A549 (cell line): Measurements from ENCODE around the gene FIZ1. TPM values are rescaled to one million over a fixed set of nuclear protein-coding genes. Genes with fewer than 3 reads are reported as not detected.

Source experiments
- ATAC-seq, 2 experiments: fragments of 200-7000 bp in 1 of 2; fragments of >200 bp in 1 of 2; cut with Nextera tagmentation in 1 of 2; cut with Tn5 transposase in 1 of 2; 3 replicates each; pipeline versions ENCODE4 v1.8.0 to v1.9.1; 2018 to 2020; ENCODE audit warnings: mild to moderate bottlenecking in 1 of 2, moderate library complexity in 1 of 2
- CTCF ChIA-PET: fragments of 300-600 bp; sonication (Branson Sonifier 250); formaldehyde crosslinking; extraction: SDS; loops from one replicate; lab custom pipeline; 2021; ENCODE audit warnings: antibody characterized with exemption, inconsistent platforms; lab: Yijun Ruan, JAX
- POLR2A ChIA-PET: fragments of 350-600 bp; formaldehyde crosslinking; extraction: SDS; loops from one replicate; lab custom pipeline; 2021; ENCODE audit warnings: antibody characterized with exemption, inconsistent platforms; lab: Yijun Ruan, JAX
- DNase-seq, 2 experiments: peaks; one replicate each; pipeline versions ENCODE4 v3.0.0 to v3.0.0-alpha.2; 2011 to 2016; ENCODE audit warnings: low read depth in 1 of 2, low spot score in 1 of 2
- FAIRE-seq: peaks from 2 replicates; lab custom pipeline; 2011; peaks lifted over from hg19 to GRCh38; lab: Jason Lieb, UNC
- H3K27ac ChIP-seq, 2 experiments: fragments of >200 bp; sonication (Bioruptor Twin); formaldehyde crosslinking; 3 replicates each; pipeline ENCODE4 v1.5.1; 2016 to 2017
- H3K4me1 ChIP-seq: fragments of >200 bp; sonication (Bioruptor Twin); formaldehyde crosslinking; 3 replicates; pipeline ENCODE4 v1.6.1; 2016
- H3K4me2 ChIP-seq: fragments of >200 bp; sonication (Bioruptor Twin); formaldehyde crosslinking; 3 replicates; pipeline ENCODE4 v1.6.1; 2016
- H3K4me3 ChIP-seq: fragments of >200 bp; sonication (Bioruptor Twin); formaldehyde crosslinking; 3 replicates; pipeline ENCODE4 v1.5.1; 2016
- H3K9me3 ChIP-seq: fragments of >200 bp; sonication (Bioruptor Twin); formaldehyde crosslinking; 3 replicates; pipeline ENCODE4 v1.6.1; 2016
- BCL3 ChIP-seq: fragments of >200 bp; sonication (Bioruptor Twin); formaldehyde crosslinking; IDR thresholded peaks from 3 replicates; pipeline ENCODE4 v1.6.1; 2016
- BHLHE40 ChIP-seq: IDR thresholded peaks from 2 replicates; pipeline ENCODE4 v1.6.1; 2012; ENCODE audit warnings: low read depth, low read length, inconsistent platforms
- CHD4 ChIP-seq: fragments of 200-600 bp; sonication (generic); IDR thresholded peaks from 2 replicates; pipeline ENCODE4 v1.6.1; 2016; ENCODE audit warnings: antibody characterized with exemption, mild to moderate bottlenecking, borderline replicate concordance
- E2F6 ChIP-seq: IDR thresholded peaks from 2 replicates; pipeline ENCODE4 v1.6.1; 2012; ENCODE audit warnings: low read depth, borderline replicate concordance
- EHF ChIP-seq: fragments of 250-450 bp; sonication (Bioruptor Pico); IDR thresholded peaks from 2 replicates; pipeline ENCODE4 v1.5.0; 2020; ENCODE audit warnings: mild to moderate bottlenecking
- EHMT2 ChIP-seq: fragments of 200-600 bp; sonication (generic); IDR thresholded peaks from 2 replicates; pipeline ENCODE4 v1.6.1; 2016; ENCODE audit warnings: antibody characterized with exemption, low read depth, mild to moderate bottlenecking, moderate library complexity
- HEYL ChIP-seq: fragments of 250-450 bp; sonication (Bioruptor Pico); IDR thresholded peaks from 2 replicates; pipeline ENCODE4 v1.8.0; 2021; ENCODE audit warnings: mild to moderate bottlenecking, moderate library complexity
- HOXB5 ChIP-seq: fragments of 250-450 bp; sonication (Bioruptor Pico); IDR thresholded peaks from 2 replicates; pipeline ENCODE4 v1.5.0; 2020; ENCODE audit warnings: mild to moderate bottlenecking, moderate library complexity
- JUNB ChIP-seq: fragments of >200 bp; sonication (Bioruptor Twin); formaldehyde crosslinking; IDR thresholded peaks from 2 replicates; pipeline ENCODE4 v1.6.1; 2016
- MAFK ChIP-seq: fragments of 450-650 bp; IDR thresholded peaks from 2 replicates; pipeline ENCODE4 v1.6.1; 2014; ENCODE audit not compliant: partially characterized antibody
- POLR2A ChIP-seq: IDR thresholded peaks from 2 replicates; pipeline ENCODE4 v1.6.1; 2012; ENCODE audit warnings: mild to moderate bottlenecking, low read length
- RCOR1 ChIP-seq: fragments of 150-350 bp; IDR thresholded peaks from 2 replicates; pipeline ENCODE4 v1.6.1; 2014; ENCODE audit warnings: antibody characterized with exemption, low read length, low read depth
- RFX5 ChIP-seq: fragments of 450-650 bp; IDR thresholded peaks from 2 replicates; pipeline ENCODE4 v1.7.1; 2014; ENCODE audit warnings: antibody characterized with exemption, mild to moderate bottlenecking, moderate library complexity
- RNF2 ChIP-seq: fragments of 200-600 bp; sonication (generic); IDR thresholded peaks from 2 replicates; pipeline ENCODE4 v1.6.1; 2016; ENCODE audit warnings: low read depth, mild to moderate bottlenecking, antibody characterized with exemption, moderate library complexity, borderline replicate concordance
- SREBF2 ChIP-seq: fragments of 450-650 bp; IDR thresholded peaks from 2 replicates; pipeline ENCODE4 v1.6.1; 2014; ENCODE audit warnings: mild to moderate bottlenecking, moderate library complexity
- TFCP2L1 ChIP-seq: fragments of 250-450 bp; sonication (Bioruptor Pico); IDR thresholded peaks from 2 replicates; pipeline ENCODE4 v1.5.0; 2021; ENCODE audit warnings: mild to moderate bottlenecking
- TP53 ChIP-seq: fragments of 250-450 bp; sonication (Bioruptor Pico); IDR thresholded peaks from 2 replicates; pipeline ENCODE4 v1.5.0; 2021; ENCODE audit warnings: mild to moderate bottlenecking, moderate library complexity
- ZSCAN20 ChIP-seq: fragments of 250-450 bp; sonication (Bioruptor Pico); IDR thresholded peaks from 2 replicates; pipeline ENCODE4 v1.8.0; 2022; ENCODE audit warnings: mild to moderate bottlenecking, moderate library complexity
- WGBS: methylation state at CpG from one replicate; pipeline ENCODE4 v1.1.6; 2017; ENCODE audit errors: missing lambda C conversion rate; 5-methylcytosine and 5-hydroxymethylcytosine counted together
- polyA plus RNA-seq, 4 experiments: library from polyadenylated mRNA; depleted of rRNA in 3 of 4; stranded (reverse); fragments of >200 nt; fragmentation: RNase III in 1 of 4; extraction: RNeasy Plus Mini Kit Qiagen cat#74134 plus additional on column Dnase treatment in 1 of 4; gene quantifications; 2 replicates in 3 of 4; 3 replicates in 1 of 4; pipeline ENCODE4 v1.2.3, GENCODE V29; 2011 to 2017
- TF ChIP-seq, protein P1 (sequence below): fragments of >200 bp; sonication (Bioruptor Twin); formaldehyde crosslinking; IDR thresholded peaks from 3 replicates; pipeline ENCODE4 v1.5.1; 2016
- TF ChIP-seq, protein P2 (sequence below): fragments of 250-450 bp; sonication (Bioruptor Pico); IDR thresholded peaks from 2 replicates; pipeline ENCODE4 v1.5.0; 2021; ENCODE audit warnings: mild to moderate bottlenecking, moderate library complexity, borderline replicate concordance
- TF ChIP-seq, protein P3 (sequence below): fragments of 250-450 bp; sonication (Bioruptor Pico); IDR thresholded peaks from 2 replicates; pipeline ENCODE4 v1.5.0; 2020; ENCODE audit warnings: low read depth, mild to moderate bottlenecking, moderate library complexity

The FIZ1 gene
- polyA plus RNA-seq, 2 of the 4 experiments (the other 2 are of a cell fraction): 10.3 to 16.9 TPM

DNA sequence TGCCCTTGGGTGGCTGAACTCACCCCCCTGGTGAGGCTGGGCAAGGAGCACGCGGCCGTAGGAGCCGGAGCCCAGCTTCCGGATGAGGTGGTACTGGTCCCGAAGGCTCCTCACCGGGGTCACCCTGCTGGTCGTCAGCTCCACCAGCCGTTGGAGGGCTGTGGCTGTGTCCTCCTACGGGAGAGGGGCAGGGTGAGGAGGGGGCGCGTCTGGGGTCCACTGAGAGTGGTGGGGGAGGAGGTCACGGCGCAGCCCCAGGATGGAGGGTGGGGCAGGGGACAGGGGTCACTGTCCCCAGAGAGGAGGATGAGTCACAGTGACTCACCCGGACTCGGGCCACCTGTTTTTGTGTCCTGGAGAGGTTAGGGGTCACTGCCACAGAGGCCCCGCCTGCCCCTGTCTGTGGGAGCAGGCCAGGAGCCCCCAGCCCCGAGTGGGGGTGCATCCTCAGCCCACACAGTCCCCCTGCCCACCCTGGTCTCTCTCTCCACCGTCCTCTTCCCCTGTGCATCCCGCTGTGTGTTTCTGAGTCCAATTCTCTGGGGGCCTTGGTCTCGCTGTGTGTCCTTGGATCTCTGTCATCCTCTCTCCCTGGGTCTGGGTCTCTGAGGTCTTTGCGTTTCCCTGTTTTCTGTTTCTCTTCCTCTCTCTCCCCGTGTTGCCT is 54.4 kb downstream of the FIZ1 start (continued):
- TF ChIP-seq E2F6: no peak
- no peak for TF ChIP-seq EHMT2
- peak; percentile 34; the same call in 1 of the 2 replicates for TF ChIP-seq JUNB
- TF ChIP-seq CHD4: no peak
- no peak for TF ChIP-seq BHLHE40
- TF ChIP-seq POLR2A: 0 out of 2 replicates have a peak, but pooled peaks have one; percentile 5
- no peak for TF ChIP-seq RNF2

GRCh38 chr19:55544014-55544413 is 55.3 kb downstream of the FIZ1 start:
- no peak for FAIRE-seq
- ATAC-seq: no peak
- TF ChIP-seq EHMT2 (no peak), TP53 (CRISPR knock-in tag) (no peak), RFX5 (no peak), HOXB5 (CRISPR knock-in tag) (no peak), TFCP2L1 (CRISPR knock-in tag) (no peak), E2F6 (no peak), CHD4 (no peak), ZSCAN20 (CRISPR knock-in tag) (no peak), RCOR1 (no peak)
- TF ChIP-seq, protein P1, sequence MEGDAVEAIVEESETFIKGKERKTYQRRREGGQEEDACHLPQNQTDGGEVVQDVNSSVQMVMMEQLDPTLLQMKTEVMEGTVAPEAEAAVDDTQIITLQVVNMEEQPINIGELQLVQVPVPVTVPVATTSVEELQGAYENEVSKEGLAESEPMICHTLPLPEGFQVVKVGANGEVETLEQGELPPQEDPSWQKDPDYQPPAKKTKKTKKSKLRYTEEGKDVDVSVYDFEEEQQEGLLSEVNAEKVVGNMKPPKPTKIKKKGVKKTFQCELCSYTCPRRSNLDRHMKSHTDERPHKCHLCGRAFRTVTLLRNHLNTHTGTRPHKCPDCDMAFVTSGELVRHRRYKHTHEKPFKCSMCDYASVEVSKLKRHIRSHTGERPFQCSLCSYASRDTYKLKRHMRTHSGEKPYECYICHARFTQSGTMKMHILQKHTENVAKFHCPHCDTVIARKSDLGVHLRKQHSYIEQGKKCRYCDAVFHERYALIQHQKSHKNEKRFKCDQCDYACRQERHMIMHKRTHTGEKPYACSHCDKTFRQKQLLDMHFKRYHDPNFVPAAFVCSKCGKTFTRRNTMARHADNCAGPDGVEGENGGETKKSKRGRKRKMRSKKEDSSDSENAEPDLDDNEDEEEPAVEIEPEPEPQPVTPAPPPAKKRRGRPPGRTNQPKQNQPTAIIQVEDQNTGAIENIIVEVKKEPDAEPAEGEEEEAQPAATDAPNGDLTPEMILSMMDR: no peak
- TF ChIP-seq, all 56 proteins: peak for 0
- 89% methylated on average over 15 of the region's 15 CpGs for WGBS
- CTCF ChIA-PET: interaction anchor here (0.7 to 1.4 kb wide), 3 partner anchors 9 to 27 kb away, joined by 3 to 5 read pairs (median 3); no protein-coding TSS in a partner anchor
- H3K4me3 ChIP-seq: no peak overlapping the region
- peak overlapping the region in 1 of 2 experiments; percentile 99; a peak in 3 of 6 replicates for H3K27ac ChIP-seq
- POLR2A ChIA-PET: no interaction called here
- DNase-seq: no peak
- peaks cover 44% of the 10 kb centered on the region for H3K4me1 ChIP-seq
- H3K9me3 ChIP-seq: no peaks in the 10 kb centered on the region
- no peak overlapping the region for H3K4me2 ChIP-seq

- Histone ChIP-seq H3K4me3 (no peak overlapping the region), H3K9me3 (no peaks in the 10 kb centered on the region), H3K27ac (no peak overlapping the region), H3K4me1 (peaks cover 39% of the 10 kb centered on the region), H3K4me2 (no peak overlapping the region)
- ATAC-seq: no peak
- DNase-seq: no peak
- ChIA-PET POLR2A (no interaction called here), CTCF (interaction anchor here (1.4 kb wide), 1 partner anchor 26 kb away, joined by 5 read pairs; no protein-coding TSS in a partner anchor)
- WGBS: 58% methylated on average over 4 of the region's 5 CpGs
- no peak for TF ChIP-seq CHD4
- no peak for TF ChIP-seq SREBF2
- no peak for TF ChIP-seq HOXB5 (CRISPR knock-in tag)
- TF ChIP-seq TFCP2L1 (CRISPR knock-in tag): no peak
- TF ChIP-seq, protein P1: no peak
- TF ChIP-seq TP53 (CRISPR knock-in tag): no peak
- TF ChIP-seq, protein P2, sequence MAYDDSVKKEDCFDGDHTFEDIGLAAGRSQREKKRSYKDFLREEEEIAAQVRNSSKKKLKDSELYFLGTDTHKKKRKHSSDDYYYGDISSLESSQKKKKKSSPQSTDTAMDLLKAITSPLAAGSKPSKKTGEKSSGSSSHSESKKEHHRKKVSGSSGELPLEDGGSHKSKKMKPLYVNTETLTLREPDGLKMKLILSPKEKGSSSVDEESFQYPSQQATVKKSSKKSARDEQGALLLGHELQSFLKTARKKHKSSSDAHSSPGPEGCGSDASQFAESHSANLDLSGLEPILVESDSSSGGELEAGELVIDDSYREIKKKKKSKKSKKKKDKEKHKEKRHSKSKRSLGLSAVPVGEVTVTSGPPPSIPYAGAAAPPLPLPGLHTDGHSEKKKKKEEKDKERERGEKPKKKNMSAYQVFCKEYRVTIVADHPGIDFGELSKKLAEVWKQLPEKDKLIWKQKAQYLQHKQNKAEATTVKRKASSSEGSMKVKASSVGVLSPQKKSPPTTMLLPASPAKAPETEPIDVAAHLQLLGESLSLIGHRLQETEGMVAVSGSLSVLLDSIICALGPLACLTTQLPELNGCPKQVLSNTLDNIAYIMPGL (CRISPR knock-in tag): no peak
- TF ChIP-seq RCOR1: no peak
- TF ChIP-seq, protein P3, sequence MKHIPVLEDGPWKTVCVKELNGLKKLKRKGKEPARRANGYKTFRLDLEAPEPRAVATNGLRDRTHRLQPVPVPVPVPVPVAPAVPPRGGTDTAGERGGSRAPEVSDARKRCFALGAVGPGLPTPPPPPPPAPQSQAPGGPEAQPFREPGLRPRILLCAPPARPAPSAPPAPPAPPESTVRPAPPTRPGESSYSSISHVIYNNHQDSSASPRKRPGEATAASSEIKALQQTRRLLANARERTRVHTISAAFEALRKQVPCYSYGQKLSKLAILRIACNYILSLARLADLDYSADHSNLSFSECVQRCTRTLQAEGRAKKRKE (CRISPR knock-in tag): no peak
- TF ChIP-seq BCL3: no peak
- TF ChIP-seq EHF (CRISPR knock-in tag): no peak
- TF ChIP-seq MAFK: no peak
- TF ChIP-seq HEYL (CRISPR knock-in tag): no peak
- FAIRE-seq: no peak
Observed at GRCh38 chr19:55543567-55543966, 55.8 kb downstream of the FIZ1 start.
